ENCODE measurements around the gene GRM8. TPM values are rescaled to one million over a fixed set of nuclear protein-coding genes. Genes with fewer than 3 reads are reported as not detected.
"Not testable (repeated sequence)": the region's sequence is repeated elsewhere in the genome, so short reads cannot be mapped to it uniquely, and the experiment has no call there.

GRM8 gene
- total RNA-seq, 1 donor from 2014 or later: 1.8 TPM

DNA sequence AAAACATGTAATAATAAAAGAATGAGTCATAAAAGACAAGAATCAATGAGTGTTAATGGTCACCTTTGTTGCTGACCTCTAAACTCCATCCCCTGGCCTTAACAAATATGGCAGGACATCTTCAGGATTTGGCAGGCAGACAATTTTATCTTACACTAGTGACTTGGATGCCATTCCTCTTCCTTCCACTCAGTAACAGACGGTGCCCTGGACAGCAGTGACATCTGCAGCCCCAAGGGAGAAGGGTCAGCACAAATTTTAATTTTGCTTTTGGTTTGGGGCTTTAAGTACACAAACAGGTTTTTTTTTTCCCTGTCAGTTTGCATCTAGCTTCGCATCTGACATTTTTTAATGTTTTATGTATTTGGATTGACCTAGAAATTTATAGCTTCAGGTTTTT is 370.8 kb downstream of the GRM8 start:
- ATAC-seq; intact Hi-C loops (cut with DNase I); DNase-seq (ENCODE audit: low spot score): not testable (repeated sequence)

DNA sequence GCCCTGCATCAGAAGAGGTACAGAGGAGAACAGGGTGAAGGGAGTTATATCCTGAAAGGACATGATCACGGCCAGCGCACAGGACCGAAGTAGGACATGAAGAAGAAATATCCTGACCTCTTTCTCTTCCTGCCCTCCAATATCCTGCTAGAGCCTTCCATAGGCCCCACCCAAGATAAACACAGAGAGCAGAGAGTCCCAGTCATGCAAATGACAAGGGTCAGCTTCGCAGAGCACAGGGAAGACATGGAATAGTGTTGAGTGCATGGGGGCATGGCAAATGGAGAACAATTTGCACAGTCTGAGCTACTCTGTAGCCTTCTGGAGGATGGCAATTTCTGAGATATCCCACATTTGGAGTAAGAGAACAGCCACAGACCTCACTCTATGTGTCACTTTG is 371.4 kb downstream of the GRM8 start:
- ATAC-seq: no peak
- intact Hi-C loops (cut with DNase I): no loop called here
- no peak for DNase-seq (ENCODE audit: low spot score)

DNA sequence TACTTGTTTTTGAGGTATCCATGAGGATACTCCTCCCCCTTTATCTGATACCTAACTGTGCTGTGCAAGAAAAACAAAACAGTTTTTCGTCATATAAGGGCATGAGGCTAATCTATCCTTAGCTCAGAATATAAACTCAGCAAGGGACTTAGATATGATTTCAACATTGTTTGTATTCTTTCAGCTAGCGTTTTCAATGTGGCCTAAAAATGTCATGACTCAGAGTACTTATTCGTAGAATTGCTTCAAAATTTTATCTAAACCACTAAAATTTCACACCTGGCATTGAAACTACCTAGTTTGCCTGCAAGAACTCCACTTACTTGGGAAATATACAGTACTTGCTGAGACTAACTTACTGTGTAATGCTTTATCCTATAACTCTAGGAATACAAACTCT is 376.2 kb downstream of the GRM8 start:
- DNase-seq (ENCODE audit: low spot score); ATAC-seq; intact Hi-C loops (cut with DNase I): not testable (repeated sequence)

DNA sequence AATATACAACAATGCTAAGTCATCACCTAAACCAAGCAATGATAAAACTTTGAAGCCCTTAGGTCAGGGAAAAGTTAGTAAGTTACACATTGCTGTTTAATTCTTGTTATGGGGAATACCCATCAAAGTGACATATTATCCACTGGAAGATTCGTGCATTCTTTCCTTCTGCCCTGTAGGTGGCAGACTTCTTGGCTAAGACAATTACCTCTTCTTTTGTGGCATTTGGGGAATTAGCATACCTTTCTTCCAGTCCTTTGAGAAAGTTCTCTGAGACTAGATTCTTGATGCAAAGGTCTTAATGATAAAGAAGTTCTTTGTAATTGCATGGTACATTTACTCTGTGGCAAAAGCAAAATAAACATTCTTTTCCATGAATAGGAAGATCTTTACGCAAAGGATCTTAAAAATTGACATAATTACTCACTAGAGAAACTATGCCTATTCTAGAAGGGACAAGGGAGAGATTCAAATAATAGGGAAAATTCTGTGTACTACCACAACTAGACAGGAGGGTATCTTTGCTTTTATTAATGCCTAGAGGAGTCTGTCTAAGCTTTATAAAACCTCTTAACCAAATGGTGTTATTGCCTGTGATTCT is 395.9 kb downstream of the GRM8 start:
- intact Hi-C loops (cut with DNase I): no loop called here
- DNase-seq (ENCODE audit: low spot score): no peak
- no peak for ATAC-seq

DNA sequence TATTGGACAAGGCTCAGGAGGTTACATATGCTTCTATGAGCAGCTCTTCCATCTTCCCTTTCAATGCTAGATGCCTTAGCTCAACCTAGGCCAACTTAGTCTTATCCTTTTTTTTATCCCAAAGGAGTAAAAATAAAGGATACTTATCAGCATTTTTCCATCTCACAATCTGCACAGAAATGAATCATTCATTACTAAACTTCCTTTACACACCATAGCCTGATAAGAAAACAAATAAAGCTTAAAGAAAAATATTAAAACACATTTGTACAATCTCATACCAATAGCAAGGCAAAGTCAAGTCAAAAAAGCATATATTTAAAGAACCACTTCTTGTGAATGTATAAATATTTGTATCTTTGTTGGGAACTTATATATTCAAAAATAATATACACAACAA is 407.4 kb downstream of the GRM8 start:
- intact Hi-C loops (cut with DNase I): no loop called here
- DNase-seq (ENCODE audit: low spot score) (no peak), ATAC-seq (no peak)

DNA sequence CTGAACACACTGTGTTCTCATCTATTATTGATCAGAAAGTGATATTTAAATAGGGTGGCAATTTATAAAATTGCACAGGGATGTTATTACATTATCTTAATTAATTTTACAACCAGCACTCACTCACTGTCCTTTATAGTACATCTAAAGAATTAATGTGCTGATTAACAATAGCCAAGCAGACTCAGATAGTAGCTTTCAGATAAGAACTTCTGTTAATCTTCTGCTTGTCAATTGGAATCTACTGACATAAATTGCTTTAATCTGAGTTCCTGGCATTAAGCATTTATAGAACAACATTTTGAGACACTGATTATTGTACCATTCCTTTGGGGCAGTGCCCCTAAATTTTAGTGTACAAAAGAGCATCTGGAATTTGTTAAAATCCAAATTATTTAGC is 408.9 kb downstream of the GRM8 start:
- ATAC-seq (no peak), DNase-seq (ENCODE audit: low spot score) (no peak)
- intact Hi-C loops (cut with DNase I): no loop called here

DNA sequence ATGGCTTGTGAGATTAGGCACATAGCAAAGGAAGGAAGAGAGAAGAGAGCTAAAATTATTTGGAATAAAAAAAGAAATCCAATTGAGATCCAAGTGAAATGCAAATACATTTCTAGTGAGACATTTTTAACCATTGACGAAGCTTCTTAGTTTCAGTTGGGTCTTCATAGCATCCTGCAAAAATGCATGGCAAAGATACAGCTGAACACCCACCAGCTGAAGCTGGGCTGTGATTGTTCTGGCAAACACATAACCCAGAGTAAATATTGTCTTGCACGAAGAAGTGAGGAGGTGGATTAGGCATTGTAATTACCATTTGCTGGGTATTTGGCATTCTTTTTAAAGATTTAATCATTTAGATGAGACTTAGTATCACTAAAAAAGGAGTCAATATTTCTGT is 409.4 kb downstream of the GRM8 start:
- ATAC-seq (no peak), DNase-seq (ENCODE audit: low spot score) (no peak)
- intact Hi-C loops (cut with DNase I): no loop called here

DNA sequence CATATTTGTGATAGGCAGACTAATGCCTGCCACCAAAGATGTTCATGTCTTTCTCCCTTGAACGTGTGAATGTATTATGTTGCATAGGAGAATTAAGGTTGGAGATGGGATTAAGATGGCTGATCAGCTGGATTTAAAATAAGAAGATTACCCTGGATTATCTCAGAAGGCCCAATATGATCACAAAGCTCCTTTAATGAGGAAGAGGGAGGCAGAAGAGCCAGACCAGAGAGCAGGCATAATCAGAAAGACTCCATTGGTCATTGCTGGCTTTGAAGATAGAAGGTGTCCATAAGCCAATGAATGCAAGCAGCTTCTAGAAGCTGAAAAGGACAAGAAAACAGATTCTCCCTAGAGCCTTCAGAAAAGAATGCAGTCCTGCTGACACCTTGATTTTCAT is 410.3 kb downstream of the GRM8 start:
- intact Hi-C loops (cut with DNase I): no loop called here
- DNase-seq (ENCODE audit: low spot score) (no peak), ATAC-seq (no peak)

DNA sequence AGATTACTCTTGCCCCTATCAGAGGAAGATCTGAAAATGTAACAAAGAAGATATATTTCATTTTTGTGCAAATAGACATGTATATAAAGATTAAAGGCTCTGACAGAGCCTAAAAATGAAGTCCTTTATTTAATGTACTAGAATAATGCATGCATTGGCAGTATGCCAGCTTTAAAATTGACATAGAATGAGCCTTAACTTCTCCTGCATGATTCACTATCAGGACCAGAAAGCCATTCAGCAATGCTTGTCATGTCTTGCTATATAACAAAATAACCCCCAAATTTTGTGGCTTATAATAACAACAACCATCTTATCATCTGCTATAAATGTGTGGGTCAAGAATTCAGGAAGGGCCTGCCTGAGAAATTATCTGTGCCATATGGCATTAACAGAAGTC is 411.9 kb downstream of the GRM8 start:
- DNase-seq (ENCODE audit: low spot score): no peak
- ATAC-seq: no peak
- intact Hi-C loops (cut with DNase I): no loop called here

DNA sequence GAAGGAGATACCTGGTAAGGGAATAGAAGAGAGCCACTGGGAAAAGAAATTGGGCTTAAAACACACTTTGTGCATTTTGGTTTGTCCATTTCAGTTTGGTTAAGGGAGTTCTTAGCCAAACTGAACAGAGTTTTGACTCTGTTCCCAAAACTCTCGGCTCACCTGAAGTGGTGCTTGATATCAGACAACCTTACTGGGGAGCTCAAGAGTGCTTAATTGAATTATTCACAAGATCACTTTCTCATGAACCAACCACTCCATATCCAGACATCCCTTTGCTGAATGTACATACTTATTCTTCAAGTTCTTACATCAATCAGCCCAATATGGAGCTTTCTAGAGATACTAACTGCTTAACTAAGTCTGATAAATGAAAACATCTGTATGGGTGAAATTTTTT is 413.1 kb downstream of the GRM8 start:
- DNase-seq (ENCODE audit: low spot score) (no peak), ATAC-seq (no peak)
- intact Hi-C loops (cut with DNase I): no loop called here

DNA sequence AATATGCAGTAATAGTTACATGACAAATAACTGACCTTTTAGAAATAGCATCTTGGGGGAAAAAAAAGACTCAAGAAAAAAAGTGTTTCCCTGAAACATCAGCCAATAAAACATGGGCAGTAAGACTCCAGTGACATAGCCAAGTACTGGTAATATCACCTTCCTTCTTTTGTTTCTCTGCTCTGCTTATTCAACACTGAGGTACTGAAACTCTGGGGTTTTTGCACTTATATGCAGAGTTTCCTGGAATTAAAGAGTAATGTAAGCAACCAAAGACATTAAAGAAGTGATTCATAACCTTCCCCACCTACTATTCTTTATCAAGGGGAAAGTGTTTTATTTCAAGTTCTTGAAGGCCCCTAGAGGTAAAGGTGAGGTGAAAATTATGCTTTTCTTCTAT is 414.5 kb downstream of the GRM8 start:
- DNase-seq (ENCODE audit: low spot score): no peak
- intact Hi-C loops (cut with DNase I): no loop called here
- ATAC-seq: no peak

DNA sequence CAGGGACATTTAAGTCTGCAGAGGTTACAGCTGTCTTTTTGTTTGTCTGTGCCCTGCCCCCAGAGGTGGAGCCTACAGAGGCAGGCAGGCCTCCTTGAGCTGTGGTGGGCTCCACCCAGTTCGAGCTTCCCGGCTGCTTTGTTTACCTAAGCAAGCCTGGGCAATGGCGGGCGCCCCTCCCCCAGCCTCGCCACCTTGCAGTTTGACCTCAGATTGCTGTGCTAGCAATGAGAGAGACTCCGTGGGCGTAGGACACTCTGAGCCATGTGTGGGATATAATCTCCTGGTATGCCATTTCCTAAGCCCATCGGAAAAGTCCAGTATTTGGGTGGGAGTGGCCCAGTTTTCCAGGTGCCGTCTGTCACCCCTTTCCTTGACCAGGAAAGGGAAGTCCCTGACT is 421.5 kb downstream of the GRM8 start:
- intact Hi-C loops (cut with DNase I); ATAC-seq; DNase-seq (ENCODE audit: low spot score): not testable (repeated sequence)

DNA sequence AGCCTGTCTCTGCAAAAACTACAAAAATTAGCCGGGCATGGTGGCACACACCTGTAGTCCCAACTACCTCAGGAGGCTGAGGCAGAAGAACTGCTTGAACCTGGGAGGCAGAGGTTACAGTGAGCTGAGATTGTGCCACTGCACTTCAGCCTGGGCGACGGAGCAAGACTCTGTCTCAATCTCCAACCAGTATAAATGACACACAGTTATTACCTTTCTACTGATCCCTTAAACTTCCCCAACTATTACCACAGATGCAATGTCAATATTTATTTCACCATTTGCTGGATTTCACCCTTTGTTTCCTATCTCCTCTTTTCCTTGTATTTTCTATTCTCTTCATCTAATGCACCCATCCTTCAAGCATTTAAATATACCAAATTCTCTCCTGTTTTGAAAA is 431.8 kb downstream of the GRM8 start:
- intact Hi-C loops (cut with DNase I): no loop called here
- DNase-seq (ENCODE audit: low spot score): no peak
- ATAC-seq: no peak

DNA sequence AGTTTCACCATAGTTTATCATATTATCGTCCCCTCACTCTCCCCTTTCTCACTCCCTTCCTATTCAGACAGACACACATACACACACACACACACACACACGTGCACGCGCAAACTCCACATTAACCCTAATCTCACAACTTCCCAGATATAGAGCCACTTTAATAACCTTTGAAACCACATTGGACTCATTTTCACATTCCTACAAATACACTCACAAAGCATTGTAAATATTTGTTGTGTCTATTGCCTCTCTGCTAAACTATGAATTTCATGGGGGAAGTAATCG is 433.6 kb downstream of the GRM8 start:
- ATAC-seq (no peak), DNase-seq (ENCODE audit: low spot score) (no peak)
- intact Hi-C loops (cut with DNase I): no loop called here

DNA sequence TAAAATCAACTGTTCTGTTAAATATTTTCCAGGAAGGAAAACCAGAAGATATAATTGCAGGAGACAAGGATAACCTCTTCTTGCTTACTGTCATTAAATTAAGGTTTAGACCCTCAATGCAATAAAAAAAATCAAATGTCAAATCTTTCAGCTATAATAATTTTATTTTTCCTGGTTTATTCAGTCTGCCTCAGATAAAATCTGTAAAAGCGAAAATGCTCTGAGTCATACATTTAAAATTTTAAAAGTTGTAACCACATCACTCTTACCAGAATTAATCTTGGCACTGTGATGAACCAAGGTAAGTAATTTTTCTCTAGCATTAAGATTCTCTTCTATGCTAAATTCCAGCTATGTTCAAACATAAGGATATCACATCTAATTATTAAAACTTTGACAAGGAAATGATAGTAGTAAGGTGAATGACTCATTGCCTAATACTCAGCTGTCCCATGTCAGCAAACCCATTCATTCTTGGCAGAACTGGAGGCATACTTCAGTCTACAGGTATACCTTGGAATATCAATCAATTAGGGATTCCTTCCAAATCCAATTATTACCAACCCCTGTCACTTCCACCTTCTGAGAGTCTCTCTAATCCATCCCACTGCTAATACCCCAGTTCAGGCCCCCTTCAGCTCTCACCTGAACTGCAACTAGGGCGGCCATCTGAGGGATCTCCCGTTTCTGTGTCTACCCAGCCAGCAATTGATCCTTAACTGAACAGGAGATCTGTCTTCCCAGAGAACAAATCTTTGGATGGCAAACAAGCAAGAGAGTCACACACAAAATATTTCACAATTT is 434.1 kb downstream of the GRM8 start:
- ATAC-seq: no peak
- no peak for DNase-seq (ENCODE audit: low spot score)
- intact Hi-C loops (cut with DNase I): no loop called here

DNA sequence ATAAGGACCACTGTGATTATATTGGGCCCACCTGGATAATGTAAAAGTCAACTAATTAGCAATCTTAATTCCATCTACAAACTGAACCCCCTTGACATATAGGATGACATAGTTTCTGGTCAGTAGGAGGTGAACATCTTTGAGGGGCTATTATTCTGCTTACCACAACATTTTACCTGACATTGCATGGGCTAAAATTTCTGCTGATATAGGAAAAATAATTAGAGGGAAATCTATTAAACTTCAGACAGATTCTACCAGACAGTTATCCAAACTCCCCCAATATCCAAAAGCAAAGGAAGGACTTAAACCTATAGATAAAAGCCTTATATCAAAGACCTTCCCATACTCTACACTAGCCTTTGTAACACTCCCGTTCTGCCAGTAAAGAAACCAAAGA is 443.6 kb downstream of the GRM8 start:
- intact Hi-C loops (cut with DNase I): no loop called here
- no peak for DNase-seq (ENCODE audit: low spot score)
- no peak for ATAC-seq

DNA sequence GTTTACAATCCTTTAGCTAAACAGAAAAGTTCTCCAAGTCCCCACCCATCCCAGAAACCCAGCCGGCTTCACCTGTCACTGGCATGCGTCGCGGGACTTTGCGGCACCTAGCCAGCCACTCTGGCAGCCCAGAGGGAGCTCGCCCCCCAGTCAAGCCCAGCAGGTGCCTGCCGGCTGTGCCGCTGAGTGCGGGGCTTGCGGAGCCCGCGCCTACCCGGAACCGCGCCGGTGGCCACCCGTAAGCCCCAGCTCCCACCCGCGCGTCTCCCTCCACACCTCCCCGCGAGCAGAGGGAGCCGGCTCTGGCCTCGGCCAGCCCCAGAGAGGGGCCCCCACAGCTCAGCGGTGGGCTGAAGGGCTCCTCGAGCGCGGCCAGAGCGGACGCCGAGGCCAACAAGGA is 446.1 kb downstream of the GRM8 start:
- no peak for ATAC-seq
- intact Hi-C loops (cut with DNase I): no loop called here
- DNase-seq (ENCODE audit: low spot score): no peak

DNA sequence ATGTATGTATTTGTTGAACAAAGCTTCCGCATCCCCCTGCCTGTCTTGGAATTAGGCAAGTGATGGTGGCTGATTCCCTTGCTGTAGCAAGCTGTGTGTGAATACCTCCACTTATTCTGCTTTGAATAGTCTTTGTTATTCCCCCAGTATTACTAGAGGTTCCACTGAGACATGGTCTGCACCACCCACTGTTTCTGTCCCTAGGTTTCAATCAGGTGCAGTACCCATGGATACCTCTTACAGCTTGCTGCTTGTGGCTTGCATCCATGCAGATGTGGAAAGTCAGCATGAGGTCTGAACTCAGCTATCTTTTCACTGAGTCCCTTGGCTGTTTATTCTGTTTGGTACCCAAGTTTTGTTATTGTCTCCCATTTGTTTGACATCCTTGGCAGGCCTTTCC is 447.4 kb downstream of the GRM8 start:
- no peak for ATAC-seq
- no peak for DNase-seq (ENCODE audit: low spot score)
- intact Hi-C loops (cut with DNase I): no loop called here

DNA sequence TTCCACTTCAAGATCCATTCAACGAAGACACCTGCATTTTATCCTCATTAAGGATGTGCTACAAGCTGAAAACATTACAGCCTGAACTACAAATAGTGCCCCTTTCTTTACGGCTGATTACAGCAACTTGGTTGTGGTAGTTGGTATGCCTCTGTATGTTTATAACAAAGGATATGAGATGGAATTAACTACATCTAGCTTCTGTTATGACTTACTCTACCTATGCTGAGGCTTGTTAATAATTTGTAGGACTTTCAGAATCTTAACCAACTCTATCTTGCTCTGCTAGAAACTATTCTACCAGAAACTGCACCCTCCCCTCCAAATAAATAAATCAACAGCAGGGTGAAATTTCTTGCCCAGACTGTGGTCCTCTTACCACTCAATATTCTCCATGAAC is 448.1 kb downstream of the GRM8 start:
- intact Hi-C loops (cut with DNase I): no loop called here
- ATAC-seq (no peak), DNase-seq (ENCODE audit: low spot score) (no peak)

DNA sequence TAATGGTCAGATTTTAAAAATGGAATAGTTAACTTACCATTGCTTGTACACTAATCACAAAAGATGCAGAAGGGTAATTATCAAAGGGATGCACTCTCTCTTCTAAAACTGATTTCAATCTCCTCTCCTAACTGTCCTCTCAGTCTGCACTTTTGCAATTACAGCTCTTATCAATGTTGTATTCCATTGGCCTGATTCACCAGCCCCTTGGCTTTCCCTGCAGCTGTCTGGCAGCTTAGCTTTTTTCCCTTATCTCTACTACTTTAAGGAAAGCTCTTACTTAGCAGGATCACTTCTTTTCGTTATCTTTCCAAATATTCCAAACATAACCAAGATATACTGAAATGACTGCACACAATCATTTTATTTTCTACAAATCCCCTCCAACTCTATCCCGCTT is 448.8 kb downstream of the GRM8 start:
- intact Hi-C loops (cut with DNase I): loop anchor here (1.0 kb wide), 1 partner anchor 20 kb away; no protein-coding TSS in a partner anchor
- ATAC-seq: no peak
- no peak for DNase-seq (ENCODE audit: low spot score)

DNA sequence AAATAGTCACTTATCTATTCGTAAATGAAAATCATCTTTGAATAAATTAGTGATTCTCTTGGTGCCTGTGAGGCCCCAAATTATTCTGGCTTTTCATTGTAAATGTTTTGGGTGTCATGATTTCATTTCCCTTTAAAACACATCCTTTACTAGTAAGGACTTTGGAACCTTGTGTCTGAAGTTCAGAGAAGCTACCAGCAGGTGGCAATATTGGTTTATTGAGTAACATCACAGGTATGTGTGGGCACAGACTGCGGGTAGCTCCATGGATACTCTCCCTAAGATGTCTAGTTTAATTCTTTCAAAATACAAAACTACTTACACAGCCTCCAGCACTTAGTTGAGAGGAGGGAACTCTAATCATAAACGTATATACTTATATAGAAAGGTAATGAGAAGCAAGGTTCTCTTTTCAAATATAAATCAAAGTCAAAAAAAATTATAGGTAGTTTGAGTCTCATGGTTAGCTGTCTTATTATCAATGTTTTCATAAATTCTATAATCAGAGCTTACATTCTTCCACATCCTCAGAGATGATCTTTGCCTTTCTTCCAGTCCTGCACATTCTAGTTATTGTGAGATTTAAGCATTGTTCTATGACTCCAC is 449.6 kb downstream of the GRM8 start:
- no peak for ATAC-seq
- DNase-seq (ENCODE audit: low spot score): no peak
- intact Hi-C loops (cut with DNase I): loop anchor here (1.0 kb wide), 1 partner anchor 21 kb away; no protein-coding TSS in a partner anchor

Measured in sciatic nerve (tissue), 2 donors.